ENCODE data around the gene ZNF827. TPM values are rescaled to one million over a fixed set of nuclear protein-coding genes. Genes with fewer than 3 reads are reported as not detected.

ZNF827 gene
- total RNA-seq, 4 donors from 2014 or later = 3.0 to 11.0 (median 8.8) TPM

GRCh38 chr4:145730026-145730425 is 208.6 kb downstream of the ZNF827 start:
- WGBS = 77% methylated on average over 5 of the region's 5 CpGs
- TF ChIP-seq POLR2A (IDR thresholded peaks at IDR 0.05) (no peak), EP300 (IDR thresholded peaks at IDR 0.05) (no peak), POLR2AphosphoS5 (IDR thresholded peaks at IDR 0.05) (no peak), CTCF (IDR thresholded peaks at IDR 0.05) (no peak)
- no peaks in the 10 kb centered on the region for H3K27me3 ChIP-seq

GRCh38 chr4:145723336-145723735 is 215.3 kb downstream of the ZNF827 start:
- Histone ChIP-seq H3K9me3 (no peaks in the 10 kb centered on the region), H3K4me3 (no peak overlapping the region), H3K36me3 (no peaks in the 10 kb centered on the region), H3K27ac (no peak overlapping the region), H3K27me3 (no peaks in the 10 kb centered on the region), H3K4me1 (peaks cover 9% of the 10 kb centered on the region)
- DNase-seq (ENCODE audit: low spot score in 2 of 2) = no peak
- peak in 1 of 2 donors; percentile 21 for TF ChIP-seq CTCF (IDR thresholded peaks at IDR 0.05)
- no peak for TF ChIP-seq POLR2A (IDR thresholded peaks at IDR 0.05)
- 51% methylated on average over 2 of the region's 2 CpGs for WGBS

More at GRCh38 chr4:145730026-145730425, 208.6 kb downstream of the ZNF827 start:
- H3K9me3 ChIP-seq = no peaks in the 10 kb centered on the region
- DNase-seq (ENCODE audit: low spot score in 2 of 2) = no peak
- H3K36me3 ChIP-seq = no peaks in the 10 kb centered on the region
- H3K4me1 ChIP-seq = peaks cover 36% of the 10 kb centered on the region
- no peak overlapping the region for H3K4me3 ChIP-seq
- H3K27ac ChIP-seq = no peak overlapping the region

- 91% methylated on average over 1 of the region's 1 CpG for WGBS
Observed at GRCh38 chr4:145722561-145722960, 216.1 kb downstream of the ZNF827 start.

GRCh38 chr4:145720656-145721055 is 218.0 kb downstream of the ZNF827 start:
- TF ChIP-seq EP300 (IDR thresholded peaks at IDR 0.05) = no peak
- no peak for TF ChIP-seq POLR2AphosphoS5 (IDR thresholded peaks at IDR 0.05)
- TF ChIP-seq CTCF (IDR thresholded peaks at IDR 0.05) = no peak
- no peak for TF ChIP-seq POLR2A (IDR thresholded peaks at IDR 0.05)
- 92% methylated on average over 3 of the region's 3 CpGs for WGBS
- no peaks in the 10 kb centered on the region for H3K9me3 ChIP-seq
- no peak overlapping the region for H3K27ac ChIP-seq
- peaks cover 11% of the 10 kb centered on the region for H3K4me1 ChIP-seq
- no peak overlapping the region for H3K4me3 ChIP-seq
- DNase-seq (ENCODE audit: low spot score in 2 of 2) = no peak
- no peaks in the 10 kb centered on the region for H3K36me3 ChIP-seq
- no peaks in the 10 kb centered on the region for H3K27me3 ChIP-seq

More at GRCh38 chr4:145722561-145722960, 216.1 kb downstream of the ZNF827 start:
- peaks cover 9% of the 10 kb centered on the region for H3K4me1 ChIP-seq
- no peak for TF ChIP-seq CTCF (IDR thresholded peaks at IDR 0.05)
- no peak for TF ChIP-seq EP300 (IDR thresholded peaks at IDR 0.05)
- no peak for TF ChIP-seq POLR2AphosphoS5 (IDR thresholded peaks at IDR 0.05)
- TF ChIP-seq POLR2A (IDR thresholded peaks at IDR 0.05) = no peak
- DNase-seq (ENCODE audit: low spot score in 2 of 2) = no peak
- H3K36me3 ChIP-seq = no peaks in the 10 kb centered on the region
- H3K27ac ChIP-seq = no peak overlapping the region
- H3K4me3 ChIP-seq = no peak overlapping the region
- H3K9me3 ChIP-seq = no peaks in the 10 kb centered on the region
- no peaks in the 10 kb centered on the region for H3K27me3 ChIP-seq

GRCh38 chr4:145719752-145720624 is 218.6 kb downstream of the ZNF827 start:
- Histone ChIP-seq H3K36me3 (no peaks in the 10 kb centered on the region), H3K9me3 (no peaks in the 10 kb centered on the region), H3K4me3 (no peak overlapping the region), H3K27ac (no peak overlapping the region), H3K27me3 (no peaks in the 10 kb centered on the region), H3K4me1 (peaks cover 11% of the 10 kb centered on the region)
- WGBS = 83% methylated on average over 9 of the region's 10 CpGs
- DNase-seq (ENCODE audit: low spot score in 2 of 2) = no peak
- TF ChIP-seq POLR2AphosphoS5 (IDR thresholded peaks at IDR 0.05) (no peak), POLR2A (IDR thresholded peaks at IDR 0.05) (no peak), EP300 (IDR thresholded peaks at IDR 0.05) (no peak), CTCF (IDR thresholded peaks at IDR 0.05) (no peak)
